Fibroblast of lung (primary cell): Measurements from ENCODE around the gene TMEM138. TPM values are rescaled to one million over a fixed set of nuclear protein-coding genes. Genes with fewer than 3 reads are reported as not detected.

Experiments used
- DNase-seq, 2 donors: peaks; one replicate each; pipeline versions ENCODE4 v3.0.0 to v3.0.0-alpha.2; 2010; ENCODE audit warnings: low read depth in 2 of 2
- H2AFZ ChIP-seq: 2 replicates; pipeline ENCODE4 v1.5.1; 2012; ENCODE audit warnings: low read length, control low read depth, inconsistent platforms
- H3K27ac ChIP-seq: 2 replicates; pipeline ENCODE4 v1.5.1; 2011; ENCODE audit warnings: low read length, control low read depth; ENCODE audit not compliant: insufficient read depth
- H3K27me3 ChIP-seq: 2 replicates; pipeline ENCODE4 v1.5.1; 2011; ENCODE audit warnings: mild to moderate bottlenecking, low read length; ENCODE audit not compliant: control insufficient read depth, insufficient read depth
- H3K36me3 ChIP-seq: 2 replicates; pipeline ENCODE4 v1.5.1; 2011; ENCODE audit warnings: low read length; ENCODE audit not compliant: control insufficient read depth, insufficient read depth
- H3K4me1 ChIP-seq: 2 replicates; pipeline ENCODE4 v1.5.1; 2011; ENCODE audit warnings: low read length; ENCODE audit not compliant: control insufficient read depth, insufficient read depth; ENCODE audit errors: extremely low read depth
- H3K4me2 ChIP-seq: 2 replicates; pipeline ENCODE4 v1.5.1; 2011; ENCODE audit warnings: low read length, control low read depth; ENCODE audit not compliant: insufficient read depth; ENCODE audit errors: extremely low read depth
- H3K4me3 ChIP-seq, 4 experiments: fragments of 200-600 bp in 1 of 4; sonication (generic) in 1 of 4; replicated peaks in 1 of 4; 2 replicates each; pipeline ENCODE4 v1.5.1; 2011 to 2016; ENCODE audit warnings: low read length in 4 of 4, low read depth in 3 of 4, mild to moderate bottlenecking in 3 of 4, control low read depth in 2 of 4, inconsistent platforms in 1 of 4, mixed read lengths in 1 of 4; ENCODE audit not compliant: insufficient read depth in 1 of 4; ENCODE audit errors: control extremely low read depth in 1 of 4
- H3K79me2 ChIP-seq: 2 replicates; pipeline ENCODE4 v1.5.1; 2012; ENCODE audit warnings: mild to moderate bottlenecking, low read length, inconsistent platforms; ENCODE audit not compliant: control insufficient read depth, insufficient read depth
- H3K9ac ChIP-seq: 2 replicates; pipeline ENCODE4 v1.5.1; 2011; ENCODE audit warnings: mild to moderate bottlenecking, low read length, control low read depth; ENCODE audit not compliant: insufficient read depth
- H3K9me3 ChIP-seq: 2 replicates; pipeline ENCODE4 v1.5.1; 2012; ENCODE audit warnings: low read depth, low read length; ENCODE audit not compliant: control insufficient read depth, insufficient read depth
- H4K20me1 ChIP-seq: 2 replicates; pipeline ENCODE4 v1.5.1; 2011; ENCODE audit warnings: low read length; ENCODE audit not compliant: control insufficient read depth, insufficient read depth; ENCODE audit errors: extremely low read depth
- EZH2 ChIP-seq: IDR thresholded peaks from 2 replicates; pipeline ENCODE4 v1.5.1; 2012; ENCODE audit warnings: low read length, control low read depth, mild to moderate bottlenecking; ENCODE audit errors: missing control alignments
- polyA plus RNA-seq, 2 donors: library from polyadenylated mRNA; depleted of rRNA in 1 of 2; stranded (reverse) in 1 of 2; unstranded in 1 of 2; fragments of >200 nt; gene quantifications; 2 replicates each; pipeline ENCODE4 v1.2.1, GENCODE V29; 2011 to 2012; ENCODE audit warnings: missing spikeins in 1 of 2
- total RNA-seq: library from RNA; depleted of rRNA; stranded (reverse); fragments of >200 nt; gene quantifications from 2 replicates; pipeline ENCODE4 v1.2.1, GENCODE V29; 2014
- TF ChIP-seq, protein P1 (sequence below), 2 donors: IDR thresholded peaks in 1 of 2; conservative IDR thresholded peaks in 1 of 2; 1 replicate in 1 of 2; 2 replicates in 1 of 2; pipeline ENCODE4 v1.5.1; 2011 to 2012; ENCODE audit warnings: low read length in 2 of 2, control low read depth in 1 of 2, inconsistent platforms in 1 of 2, low read depth in 1 of 2, mild to moderate bottlenecking in 1 of 2

TMEM138 gene
- total and polyA plus RNA-seq, 2 donors (not counting 1 experiment from before 2014, with no cell fraction given), result 30.2 to 95.9 TPM

DNA sequence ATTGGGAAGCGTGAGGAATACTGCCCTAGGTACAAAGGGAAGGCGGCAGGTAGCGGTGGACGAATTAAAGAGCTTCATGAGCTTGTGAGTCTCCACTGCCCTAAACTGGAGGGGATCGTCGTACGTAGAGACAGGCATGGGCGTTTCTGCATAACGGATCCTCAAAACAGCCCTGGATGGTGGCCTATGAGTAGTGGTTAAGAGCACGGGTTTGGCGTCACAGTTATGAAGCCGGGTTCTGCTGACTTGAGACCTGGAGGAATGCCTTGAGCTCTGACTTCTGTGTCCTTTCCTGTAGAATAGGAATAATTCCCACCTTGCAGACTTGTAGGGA is 335 bp downstream of the TMEM138 start:
- peak overlapping the region; percentile 94 for H3K9ac ChIP-seq
- peak; percentile 61 to 73 for DNase-seq
- TF ChIP-seq, protein P1, sequence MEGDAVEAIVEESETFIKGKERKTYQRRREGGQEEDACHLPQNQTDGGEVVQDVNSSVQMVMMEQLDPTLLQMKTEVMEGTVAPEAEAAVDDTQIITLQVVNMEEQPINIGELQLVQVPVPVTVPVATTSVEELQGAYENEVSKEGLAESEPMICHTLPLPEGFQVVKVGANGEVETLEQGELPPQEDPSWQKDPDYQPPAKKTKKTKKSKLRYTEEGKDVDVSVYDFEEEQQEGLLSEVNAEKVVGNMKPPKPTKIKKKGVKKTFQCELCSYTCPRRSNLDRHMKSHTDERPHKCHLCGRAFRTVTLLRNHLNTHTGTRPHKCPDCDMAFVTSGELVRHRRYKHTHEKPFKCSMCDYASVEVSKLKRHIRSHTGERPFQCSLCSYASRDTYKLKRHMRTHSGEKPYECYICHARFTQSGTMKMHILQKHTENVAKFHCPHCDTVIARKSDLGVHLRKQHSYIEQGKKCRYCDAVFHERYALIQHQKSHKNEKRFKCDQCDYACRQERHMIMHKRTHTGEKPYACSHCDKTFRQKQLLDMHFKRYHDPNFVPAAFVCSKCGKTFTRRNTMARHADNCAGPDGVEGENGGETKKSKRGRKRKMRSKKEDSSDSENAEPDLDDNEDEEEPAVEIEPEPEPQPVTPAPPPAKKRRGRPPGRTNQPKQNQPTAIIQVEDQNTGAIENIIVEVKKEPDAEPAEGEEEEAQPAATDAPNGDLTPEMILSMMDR (conservative IDR thresholded peaks at IDR 0.05 in 1 of 2, IDR thresholded peaks at IDR 0.05 in 1 of 2; ENCODE audit: low read depth in 1 of 2, low read length in 2 of 2), result no peak
- TF ChIP-seq EZH2, result no peak
- H3K27ac ChIP-seq, result peak overlapping the region; percentile 99
- peaks cover 10% of the 10 kb centered on the region for H3K36me3 ChIP-seq
- peaks cover 26% of the 10 kb centered on the region for H3K79me2 ChIP-seq
- no peaks in the 10 kb centered on the region for H3K9me3 ChIP-seq
- H3K27me3 ChIP-seq, result no peaks in the 10 kb centered on the region
- H2AFZ ChIP-seq, result peak overlapping the region; percentile 82
- H4K20me1 ChIP-seq, result no peaks in the 10 kb centered on the region
- peaks cover 10% of the 10 kb centered on the region for H3K4me1 ChIP-seq
- peak overlapping the region; percentile 84 to 99 (median 98) for H3K4me3 ChIP-seq
- H3K4me2 ChIP-seq, result peak overlapping the region; percentile 93

- H3K4me1 ChIP-seq, result peaks cover 15% of the 10 kb centered on the region
- H3K4me2 ChIP-seq, result no peak overlapping the region
- no peaks in the 10 kb centered on the region for H3K9me3 ChIP-seq
- H2AFZ ChIP-seq, result no peak overlapping the region
- TF ChIP-seq, protein P1 (conservative IDR thresholded peaks at IDR 0.05 in 1 of 2, IDR thresholded peaks at IDR 0.05 in 1 of 2; ENCODE audit: low read depth in 1 of 2, low read length in 2 of 2), result no peak
- no peak for TF ChIP-seq EZH2
- no peaks in the 10 kb centered on the region for H4K20me1 ChIP-seq
- peaks cover 26% of the 10 kb centered on the region for H3K79me2 ChIP-seq
- DNase-seq, result no peak
- H3K4me3 ChIP-seq, result no peak overlapping the region
- peaks cover 15% of the 10 kb centered on the region for H3K36me3 ChIP-seq
- no peak overlapping the region for H3K9ac ChIP-seq
- H3K27me3 ChIP-seq, result no peaks in the 10 kb centered on the region
- no peak overlapping the region for H3K27ac ChIP-seq
Measured at GRCh38 chr11:61364012-61364675, 2.0 kb downstream of the TMEM138 start.

GRCh38 chr11:61367406-61367805 is 5.2 kb downstream of the TMEM138 start:
- Histone ChIP-seq H3K4me1 (peaks cover 23% of the 10 kb centered on the region), H3K36me3 (peaks cover 17% of the 10 kb centered on the region), H3K4me3 (no peak overlapping the region), H3K9me3 (no peaks in the 10 kb centered on the region), H2AFZ (no peak overlapping the region), H3K27ac (no peak overlapping the region), H3K27me3 (no peaks in the 10 kb centered on the region), H3K79me2 (peaks cover 19% of the 10 kb centered on the region), H3K4me2 (no peak overlapping the region), H4K20me1 (no peaks in the 10 kb centered on the region), H3K9ac (no peak overlapping the region)
- no peak for DNase-seq
- TF ChIP-seq, protein P1 (conservative IDR thresholded peaks at IDR 0.05 in 1 of 2, IDR thresholded peaks at IDR 0.05 in 1 of 2; ENCODE audit: low read depth in 1 of 2, low read length in 2 of 2), result no peak
- no peak for TF ChIP-seq EZH2
